Uterus (tissue), 2 donors: ENCODE measurements around the gene RPS19BP1.

ENCODE experiments used
- POLR2A ChIP-seq, 2 donors: fragments of 450-650 bp; IDR thresholded peaks; one replicate each; pipeline ENCODE4 v1.6.1; 2016; ENCODE audit warnings: antibody characterized with exemption in 2 of 2, mild to moderate bottlenecking in 1 of 2, moderate library complexity in 1 of 2
- TF ChIP-seq, protein P1 (sequence below), 4 experiments: fragments of 200-600 bp in 2 of 4; fragments of 450-650 bp in 2 of 4; sonication (generic) in 2 of 4; IDR thresholded peaks; one replicate each; pipeline ENCODE4 v1.5.1; 2016 to 2019; ENCODE audit warnings: antibody characterized with exemption in 4 of 4, mild to moderate bottlenecking in 2 of 4, moderate library complexity in 1 of 4

- TF ChIP-seq, protein P1, sequence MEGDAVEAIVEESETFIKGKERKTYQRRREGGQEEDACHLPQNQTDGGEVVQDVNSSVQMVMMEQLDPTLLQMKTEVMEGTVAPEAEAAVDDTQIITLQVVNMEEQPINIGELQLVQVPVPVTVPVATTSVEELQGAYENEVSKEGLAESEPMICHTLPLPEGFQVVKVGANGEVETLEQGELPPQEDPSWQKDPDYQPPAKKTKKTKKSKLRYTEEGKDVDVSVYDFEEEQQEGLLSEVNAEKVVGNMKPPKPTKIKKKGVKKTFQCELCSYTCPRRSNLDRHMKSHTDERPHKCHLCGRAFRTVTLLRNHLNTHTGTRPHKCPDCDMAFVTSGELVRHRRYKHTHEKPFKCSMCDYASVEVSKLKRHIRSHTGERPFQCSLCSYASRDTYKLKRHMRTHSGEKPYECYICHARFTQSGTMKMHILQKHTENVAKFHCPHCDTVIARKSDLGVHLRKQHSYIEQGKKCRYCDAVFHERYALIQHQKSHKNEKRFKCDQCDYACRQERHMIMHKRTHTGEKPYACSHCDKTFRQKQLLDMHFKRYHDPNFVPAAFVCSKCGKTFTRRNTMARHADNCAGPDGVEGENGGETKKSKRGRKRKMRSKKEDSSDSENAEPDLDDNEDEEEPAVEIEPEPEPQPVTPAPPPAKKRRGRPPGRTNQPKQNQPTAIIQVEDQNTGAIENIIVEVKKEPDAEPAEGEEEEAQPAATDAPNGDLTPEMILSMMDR (IDR thresholded peaks at IDR 0.05) = no peak
- no peak for TF ChIP-seq POLR2A (IDR thresholded peaks at IDR 0.05)
These were observed 31.3 kb upstream of the RPS19BP1 start for GRCh38 chr22:39563571-39564428.
